WERI-Rb-1 (cell line): ENCODE data around the gene DBX1.
"Not testable (repeated sequence)": the region's sequence is repeated elsewhere in the genome, so short reads cannot be mapped to it uniquely, and the experiment has no call there.

Source experiments
- DNase-seq: peaks from one replicate; pipeline ENCODE4 v3.0.0-alpha.2; 2020
- H3K27ac ChIP-seq: fragments of 250-450 bp; sonication (Bioruptor Pico); 2 replicates; pipeline ENCODE4 v1.5.1; 2020; ENCODE audit warnings: mild to moderate bottlenecking, moderate library complexity
- H3K27me3 ChIP-seq: fragments of 250-450 bp; sonication (Bioruptor Pico); 2 replicates; pipeline ENCODE4 v1.5.1; 2021; ENCODE audit warnings: mild to moderate bottlenecking, low read depth, moderate library complexity; ENCODE audit not compliant: insufficient read depth, severe bottlenecking
- H3K36me3 ChIP-seq: fragments of 250-450 bp; sonication (Bioruptor Pico); 2 replicates; pipeline ENCODE4 v1.5.1; 2020; ENCODE audit warnings: mild to moderate bottlenecking, moderate library complexity
- H3K4me3 ChIP-seq: 2 replicates; pipeline ENCODE4 v1.5.1; 2011; ENCODE audit warnings: low read depth, mild to moderate bottlenecking, control low read depth, low read length
- H3K9me3 ChIP-seq: fragments of 250-450 bp; sonication (Bioruptor Pico); 2 replicates; pipeline ENCODE4 v1.5.1; 2021; ENCODE audit warnings: mild to moderate bottlenecking, moderate library complexity; ENCODE audit not compliant: severe bottlenecking
- CTCF ChIP-seq: IDR thresholded peaks from 2 replicates; pipeline ENCODE4 v1.5.1; 2011; ENCODE audit warnings: low read depth, mild to moderate bottlenecking, control low read depth, inconsistent platforms, low read length

The DBX1 gene

GRCh38 chr11:20132667-20133039, 27.6 kb downstream of the DBX1 start:
- H3K4me3 ChIP-seq: no peak overlapping the region
- TF ChIP-seq CTCF: no peak

GRCh38 chr11:20131788-20132666, 28.2 kb downstream of the DBX1 start:
- Histone ChIP-seq H3K36me3 (no peaks in the 10 kb centered on the region), H3K27me3 (no peaks in the 10 kb centered on the region), H3K27ac (no peak overlapping the region), H3K4me3 (no peak overlapping the region), H3K9me3 (no peaks in the 10 kb centered on the region)
- peak; percentile 78 for TF ChIP-seq CTCF
- peak; percentile 64 for DNase-seq

More at GRCh38 chr11:20132667-20133039, 27.6 kb downstream of the DBX1 start:
- DNase-seq: no peak
- no peak overlapping the region for H3K27ac ChIP-seq
- no peaks in the 10 kb centered on the region for H3K27me3 ChIP-seq
- H3K36me3 ChIP-seq: no peaks in the 10 kb centered on the region
- no peaks in the 10 kb centered on the region for H3K9me3 ChIP-seq

GRCh38 chr11:20129665-20130064, 30.6 kb downstream of the DBX1 start:
- H3K4me3 ChIP-seq: no peak overlapping the region
- no peak for TF ChIP-seq CTCF

GRCh38 chr11:20128528-20128825, 31.8 kb downstream of the DBX1 start:
- DNase-seq: not testable (repeated sequence)

More at GRCh38 chr11:20129665-20130064, 30.6 kb downstream of the DBX1 start:
- H3K27me3 ChIP-seq: no peaks in the 10 kb centered on the region
- H3K27ac ChIP-seq: no peak overlapping the region
- DNase-seq: no peak
- H3K36me3 ChIP-seq: no peaks in the 10 kb centered on the region
- no peaks in the 10 kb centered on the region for H3K9me3 ChIP-seq

GRCh38 chr11:20127671-20128527, 32.4 kb downstream of the DBX1 start:
- peak; percentile 84 for DNase-seq
- H3K9me3 ChIP-seq: no peaks in the 10 kb centered on the region
- no peaks in the 10 kb centered on the region for H3K27me3 ChIP-seq
- H3K4me3 ChIP-seq: no peak overlapping the region
- H3K36me3 ChIP-seq: no peaks in the 10 kb centered on the region
- no peak overlapping the region for H3K27ac ChIP-seq
- peak; percentile 76 for TF ChIP-seq CTCF

More at GRCh38 chr11:20128528-20128825, 31.8 kb downstream of the DBX1 start:
- H3K27ac ChIP-seq, H3K27me3 ChIP-seq, H3K9me3 ChIP-seq, H3K36me3 ChIP-seq, H3K4me3 ChIP-seq: not testable (repeated sequence)

- Histone ChIP-seq H3K36me3 (no peaks in the 10 kb centered on the region), H3K4me3 (no peak overlapping the region), H3K9me3 (no peaks in the 10 kb centered on the region), H3K27me3 (no peaks in the 10 kb centered on the region), H3K27ac (no peak overlapping the region)
- TF ChIP-seq CTCF: no peak
- DNase-seq: no peak
These were observed 33.6 kb downstream of the DBX1 start for GRCh38 chr11:20126724-20127123.
